GM21390 (cell line): ENCODE data around the gene CCDC69.
"Not testable (repeated sequence)": the region's sequence is repeated elsewhere in the genome, so short reads cannot be mapped to it uniquely, and the experiment has no call there.

Source experiments
- ATAC-seq: cut with Tn5 transposase; IDR thresholded peaks from one replicate; pipeline ENCODE4 v1.9.1; 2021; ENCODE audit not compliant: unreplicated experiment

CCDC69 gene

DNA sequence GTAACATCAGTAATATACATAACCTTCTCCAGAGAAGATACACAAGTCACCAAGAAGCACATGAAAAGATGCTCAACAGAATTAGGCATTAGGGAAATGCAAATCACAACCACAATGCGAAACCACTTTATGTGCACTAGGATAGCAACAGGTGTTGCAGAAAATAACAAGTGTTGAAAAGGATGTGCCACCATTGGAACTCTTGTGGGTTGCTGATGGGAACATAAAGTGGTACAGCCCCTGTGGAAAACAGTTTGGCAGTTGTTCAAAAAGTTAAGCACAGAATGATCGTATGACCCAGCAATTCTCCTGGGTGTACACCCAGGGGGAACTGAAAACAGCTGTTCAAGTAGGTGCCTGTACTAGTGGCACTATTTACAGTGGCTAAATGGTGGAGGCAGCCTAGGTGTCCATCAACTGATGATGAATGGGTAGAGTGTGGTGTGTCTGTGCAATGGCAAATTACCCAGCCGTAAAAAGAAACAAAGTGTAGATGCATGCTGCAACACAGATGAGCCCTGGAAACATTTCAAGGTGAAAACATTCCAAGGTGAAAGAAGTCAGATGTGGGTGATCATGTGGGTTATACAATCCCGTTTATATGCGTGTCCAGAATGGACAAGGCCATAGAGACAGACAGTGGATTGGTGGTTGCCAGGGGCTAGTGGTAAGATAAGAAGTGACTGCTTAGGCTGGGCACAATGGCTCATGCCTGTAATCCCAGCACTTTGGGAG, 27.2 kb downstream of the CCDC69 start:
- peak; percentile 92 for ATAC-seq

GRCh38 chr5:151195622-151196021, 28.3 kb downstream of the CCDC69 start:
- ATAC-seq, result no peak

- no peak for ATAC-seq
Measured at GRCh38 chr5:151192626-151193025, 31.3 kb downstream of the CCDC69 start.

DNA sequence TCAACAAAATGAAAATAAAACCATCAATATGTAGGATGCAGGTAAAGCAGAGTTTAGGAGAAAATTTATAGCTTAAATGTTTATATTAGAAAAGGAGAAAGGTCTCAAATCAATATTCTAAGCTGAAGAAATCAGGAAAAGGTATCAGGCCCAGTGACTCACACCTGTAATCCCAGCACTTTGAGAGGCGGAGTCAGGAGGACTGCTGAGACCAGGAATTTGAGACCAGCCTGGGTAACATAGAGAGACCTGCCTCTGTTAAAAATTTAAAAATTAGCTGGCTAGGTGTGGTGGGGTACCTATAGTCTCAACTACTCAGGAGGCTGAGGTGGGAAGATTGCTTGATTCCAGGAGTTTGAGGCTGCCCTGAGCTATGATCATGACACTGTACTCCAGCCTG, 32.2 kb downstream of the CCDC69 start:
- no peak for ATAC-seq

- no peak for ATAC-seq
Measured at GRCh38 chr5:151189151-151189550, 34.7 kb downstream of the CCDC69 start.

DNA sequence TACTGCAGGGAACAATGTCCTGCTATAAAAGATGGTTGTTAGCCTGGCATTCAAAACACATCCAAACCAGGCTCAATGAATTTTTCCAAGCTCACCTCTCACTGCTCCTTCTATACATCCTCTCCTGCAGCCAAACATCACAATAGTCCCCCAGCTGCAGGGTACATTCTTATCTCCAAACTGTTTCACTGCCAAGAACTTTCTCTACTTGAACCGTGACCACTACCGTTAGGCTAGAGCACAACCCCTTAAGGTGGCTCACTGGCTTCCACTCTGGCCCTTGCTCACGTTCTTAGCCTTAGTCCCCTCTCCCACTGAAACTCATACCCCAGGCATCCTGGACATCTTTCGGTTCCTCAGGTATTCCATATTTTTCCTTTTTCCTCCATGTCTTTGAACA, 37.4 kb downstream of the CCDC69 start:
- ATAC-seq, result no peak

- no peak for ATAC-seq
Measured at GRCh38 chr5:151186052-151186451, 37.8 kb downstream of the CCDC69 start.

GRCh38 chr5:151184316-151185042, 39.4 kb downstream of the CCDC69 start:
- ATAC-seq, result no peak

DNA sequence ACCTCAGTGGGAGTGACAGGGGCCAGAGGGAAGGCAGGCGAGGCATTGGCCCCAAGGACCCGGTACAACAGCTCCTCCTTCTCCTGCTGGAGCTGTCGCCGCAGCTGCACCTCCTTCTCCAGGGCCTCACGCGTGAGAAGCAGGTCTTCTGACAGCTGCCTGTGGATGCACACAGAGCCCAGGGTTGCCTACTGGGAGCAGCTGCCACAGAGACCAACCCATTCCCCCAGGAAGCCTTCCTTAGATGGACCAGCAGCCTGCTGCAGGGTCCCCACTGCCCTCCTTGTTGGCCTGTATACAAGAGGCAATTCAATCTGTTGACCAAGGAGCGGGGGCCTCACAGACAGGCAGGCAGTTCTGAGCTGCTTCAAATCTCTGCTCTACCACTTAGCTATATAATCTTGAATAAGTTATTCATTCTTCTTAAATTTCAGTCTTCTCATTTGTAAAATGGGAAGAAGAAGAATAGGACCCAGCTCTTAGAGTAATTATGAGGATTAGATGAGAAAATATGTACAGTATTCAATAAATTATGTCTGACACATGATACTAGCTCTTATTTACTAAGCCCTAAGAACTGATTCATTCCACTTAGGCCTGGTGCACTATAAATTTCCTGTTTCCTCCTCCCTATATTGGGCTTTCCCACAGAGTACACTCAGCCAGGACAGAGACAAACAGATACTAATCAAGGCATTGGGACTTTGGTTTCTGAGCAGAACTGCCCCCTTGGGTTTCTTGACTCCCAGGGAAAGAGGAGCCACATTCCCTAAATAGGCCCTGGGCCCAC, 40.2 kb downstream of the CCDC69 start:
- no peak for ATAC-seq

GRCh38 chr5:151182976-151183375, 40.9 kb downstream of the CCDC69 start:
- no peak for ATAC-seq

GRCh38 chr5:151182524-151182900, 41.4 kb downstream of the CCDC69 start:
- ATAC-seq, result no peak

DNA sequence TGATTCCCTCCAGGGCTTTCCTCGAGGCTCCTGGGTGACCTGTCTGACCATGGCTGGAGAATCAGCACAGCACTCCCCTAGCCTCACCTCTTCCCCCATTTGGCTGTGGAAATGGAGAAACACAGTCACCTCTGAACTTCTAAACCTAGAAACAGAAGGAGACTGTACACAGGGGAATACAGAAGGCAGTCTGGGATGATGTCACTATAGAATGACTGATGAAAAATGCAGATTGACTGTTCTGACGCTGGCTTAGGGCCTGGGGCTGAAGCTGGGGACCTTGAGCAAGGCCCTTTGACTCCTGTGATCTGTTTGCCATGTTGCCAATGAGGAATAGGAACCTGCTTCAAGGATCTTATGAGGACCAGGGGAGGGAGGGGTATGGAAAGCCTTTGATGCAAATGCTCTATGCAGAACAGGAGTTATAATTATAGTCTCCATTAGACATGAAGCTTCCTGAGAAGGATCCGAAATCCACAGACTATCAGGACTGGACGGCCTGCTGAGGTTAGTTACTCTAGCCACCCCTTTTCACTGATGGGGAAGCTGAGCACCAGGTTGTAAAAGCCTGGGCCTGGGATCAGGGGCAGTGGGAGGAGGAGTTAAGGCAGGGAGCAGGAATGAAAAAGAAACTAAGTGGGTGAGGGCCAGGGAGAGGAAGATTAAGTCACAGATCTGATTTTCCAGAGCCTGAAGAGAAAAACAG, 41.9 kb downstream of the CCDC69 start:
- ATAC-seq, result no peak

- no peak for ATAC-seq
Measured at GRCh38 chr5:151180291-151180690, 43.6 kb downstream of the CCDC69 start.

GRCh38 chr5:151179489-151179840, 44.4 kb downstream of the CCDC69 start:
- ATAC-seq, result no peak

DNA sequence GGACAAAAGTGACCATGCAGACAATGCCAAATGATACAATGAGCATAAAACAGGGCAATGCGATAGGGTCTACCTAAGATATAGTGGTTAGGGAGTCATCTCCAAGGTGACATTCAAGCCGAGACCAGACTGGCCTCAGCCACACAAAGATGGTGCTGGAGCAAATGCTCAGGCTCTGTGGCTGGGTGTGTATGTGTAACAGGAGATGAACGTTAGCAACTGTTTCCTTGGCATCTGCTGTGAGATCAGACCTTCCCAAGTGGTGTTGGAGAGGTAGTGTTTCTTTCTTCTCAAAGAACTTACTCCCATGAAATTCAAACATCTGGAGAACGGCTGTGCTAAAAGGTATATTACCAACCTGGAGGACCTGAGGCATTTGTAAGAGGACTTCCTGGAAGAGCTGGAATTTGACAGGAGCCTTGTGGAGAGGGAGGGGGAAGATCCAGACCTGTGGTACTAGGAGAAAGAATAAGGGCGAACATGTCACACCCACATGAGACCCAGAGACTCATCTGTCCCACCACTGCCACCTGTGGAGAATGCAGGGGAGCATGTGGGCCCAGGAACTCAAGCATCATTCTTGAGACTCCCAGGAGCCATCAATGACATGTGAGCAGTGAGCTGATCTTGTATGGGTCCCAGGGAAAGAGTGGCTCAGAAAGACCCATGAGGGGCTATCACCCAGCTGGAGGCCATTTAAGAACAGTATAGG, 45.0 kb downstream of the CCDC69 start:
- ATAC-seq, result no peak

GRCh38 chr5:151178372-151178771, 45.5 kb downstream of the CCDC69 start:
- no peak for ATAC-seq

GRCh38 chr5:151176268-151176667, 47.6 kb downstream of the CCDC69 start:
- ATAC-seq, result not testable (repeated sequence)

- no peak for ATAC-seq
Measured at GRCh38 chr5:151174612-151175101, 49.2 kb downstream of the CCDC69 start.

DNA sequence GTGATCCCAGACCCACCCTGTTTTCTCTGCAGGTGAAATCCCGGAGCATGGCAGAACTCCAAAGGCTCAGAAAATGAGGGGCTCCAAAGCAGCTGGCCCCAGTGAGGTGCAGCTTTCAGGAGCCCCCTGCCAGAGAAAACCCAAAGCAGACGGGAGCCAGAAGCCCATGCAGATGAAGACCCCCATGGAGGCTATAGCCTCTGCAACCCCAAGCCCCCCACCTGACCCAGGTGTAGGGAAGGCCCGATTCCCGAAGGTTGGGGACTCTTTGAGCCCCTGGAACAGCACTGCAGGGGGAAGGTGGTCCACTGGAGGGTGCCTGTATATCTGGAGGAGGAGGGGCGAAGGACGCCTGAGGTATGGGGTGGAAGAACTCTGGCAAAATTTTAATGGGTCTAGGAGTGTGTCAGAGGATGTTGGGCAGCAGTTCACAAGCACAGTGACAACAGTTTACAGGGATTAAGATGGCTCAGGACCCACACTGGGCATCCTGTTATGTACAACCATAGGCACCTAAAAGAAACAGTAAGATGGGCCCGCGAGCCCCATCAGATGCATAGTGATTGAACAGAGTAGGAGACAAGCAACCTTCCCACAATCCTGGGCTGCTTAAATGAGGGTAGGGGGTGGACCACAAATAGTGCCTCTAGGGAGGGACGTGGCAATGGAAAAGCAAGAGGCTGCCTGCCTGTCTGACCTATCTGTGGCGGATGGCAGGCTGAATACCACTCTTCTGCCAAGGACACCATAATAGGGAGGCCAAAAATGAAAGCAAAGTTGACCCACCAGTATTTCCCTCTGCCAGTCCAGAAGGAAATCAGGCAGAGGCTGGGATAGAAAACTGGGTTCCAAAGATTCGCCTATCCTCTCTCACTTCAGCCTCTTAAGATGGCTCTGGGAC, 49.9 kb downstream of the CCDC69 start:
- ATAC-seq, result no peak
